NCI-H2196 (cell line): ENCODE results near the gene DNMT3B.

Experiments used
- DNase-seq: peaks from one replicate; lab custom pipeline; 2025; ENCODE audit not compliant: unreplicated experiment; lab: John Stamatoyannopoulos, UW

Gene DNMT3B

GRCh38 chr20:32849577-32849976 is 87.4 kb downstream of the DNMT3B start:
- DNase-seq, result no peak

- no peak for DNase-seq
Measured at GRCh38 chr20:32855387-32855786, 93.2 kb downstream of the DNMT3B start.

GRCh38 chr20:32858189-32858588 is 96.0 kb downstream of the DNMT3B start:
- no peak for DNase-seq
